DND-41 (cell line): ENCODE results near the gene AVP.

Experiments
- EZH2 ChIP-seq: IDR thresholded peaks from 3 replicates; pipeline ENCODE4 v1.6.1; 2012; ENCODE audit warnings: borderline replicate concordance, low read depth, mild to moderate bottlenecking, moderate library complexity, low read length, inconsistent platforms; ENCODE audit not compliant: severe bottlenecking
- TF ChIP-seq, protein P1 (sequence below): IDR thresholded peaks from 2 replicates; pipeline ENCODE4 v1.5.1; 2012; ENCODE audit warnings: borderline replicate concordance, low read length, moderate library complexity, mild to moderate bottlenecking; ENCODE audit not compliant: poor library complexity, severe bottlenecking; ENCODE audit errors: extremely low read depth

GRCh38 chr20:3092611-3093379 lies 8.3 kb upstream of the AVP start:
- TF ChIP-seq, protein P1, sequence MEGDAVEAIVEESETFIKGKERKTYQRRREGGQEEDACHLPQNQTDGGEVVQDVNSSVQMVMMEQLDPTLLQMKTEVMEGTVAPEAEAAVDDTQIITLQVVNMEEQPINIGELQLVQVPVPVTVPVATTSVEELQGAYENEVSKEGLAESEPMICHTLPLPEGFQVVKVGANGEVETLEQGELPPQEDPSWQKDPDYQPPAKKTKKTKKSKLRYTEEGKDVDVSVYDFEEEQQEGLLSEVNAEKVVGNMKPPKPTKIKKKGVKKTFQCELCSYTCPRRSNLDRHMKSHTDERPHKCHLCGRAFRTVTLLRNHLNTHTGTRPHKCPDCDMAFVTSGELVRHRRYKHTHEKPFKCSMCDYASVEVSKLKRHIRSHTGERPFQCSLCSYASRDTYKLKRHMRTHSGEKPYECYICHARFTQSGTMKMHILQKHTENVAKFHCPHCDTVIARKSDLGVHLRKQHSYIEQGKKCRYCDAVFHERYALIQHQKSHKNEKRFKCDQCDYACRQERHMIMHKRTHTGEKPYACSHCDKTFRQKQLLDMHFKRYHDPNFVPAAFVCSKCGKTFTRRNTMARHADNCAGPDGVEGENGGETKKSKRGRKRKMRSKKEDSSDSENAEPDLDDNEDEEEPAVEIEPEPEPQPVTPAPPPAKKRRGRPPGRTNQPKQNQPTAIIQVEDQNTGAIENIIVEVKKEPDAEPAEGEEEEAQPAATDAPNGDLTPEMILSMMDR: no peak
- TF ChIP-seq EZH2: no peak
